ENCODE results near the gene PDE11A.

Gene PDE11A

GRCh38 chr2:177616731-177617130 lies 455.8 kb downstream of the PDE11A start:
- H3K4me3 ChIP-seq (ENCODE audit: low read length) = no peak overlapping the region
- no peaks in the 10 kb centered on the region for H3K27me3 ChIP-seq (ENCODE audit: control insufficient read depth, insufficient read depth, low read length)
- no peak overlapping the region for H3K9ac ChIP-seq (ENCODE audit: low read length)
- no peaks in the 10 kb centered on the region for H3K4me1 ChIP-seq (ENCODE audit: control insufficient read depth, insufficient read depth, low read length)
- H3K27ac ChIP-seq (ENCODE audit: low read depth, low read length) = no peak overlapping the region
- H3K36me3 ChIP-seq (ENCODE audit: control insufficient read depth, insufficient read depth, low read length) = no peaks in the 10 kb centered on the region

- Histone ChIP-seq H3K9ac (ENCODE audit: low read length) (no peak overlapping the region), H3K4me1 (ENCODE audit: control insufficient read depth, insufficient read depth, low read length) (no peaks in the 10 kb centered on the region), H3K27me3 (ENCODE audit: control insufficient read depth, insufficient read depth, low read length) (no peaks in the 10 kb centered on the region), H3K27ac (ENCODE audit: low read depth, low read length) (no peak overlapping the region), H3K4me3 (ENCODE audit: low read length) (no peak overlapping the region), H3K36me3 (ENCODE audit: control insufficient read depth, insufficient read depth, low read length) (no peaks in the 10 kb centered on the region)
These were observed 456.5 kb downstream of the PDE11A start for GRCh38 chr2:177616066-177616465.

- H3K27ac ChIP-seq (ENCODE audit: low read depth, low read length) = no peak overlapping the region
- no peaks in the 10 kb centered on the region for H3K4me1 ChIP-seq (ENCODE audit: control insufficient read depth, insufficient read depth, low read length)
- no peaks in the 10 kb centered on the region for H3K27me3 ChIP-seq (ENCODE audit: control insufficient read depth, insufficient read depth, low read length)
- no peak overlapping the region for H3K4me3 ChIP-seq (ENCODE audit: low read length)
- no peaks in the 10 kb centered on the region for H3K36me3 ChIP-seq (ENCODE audit: control insufficient read depth, insufficient read depth, low read length)
- H3K9ac ChIP-seq (ENCODE audit: low read length) = no peak overlapping the region
These were observed 459.9 kb downstream of the PDE11A start for GRCh38 chr2:177612659-177613058.

DNA sequence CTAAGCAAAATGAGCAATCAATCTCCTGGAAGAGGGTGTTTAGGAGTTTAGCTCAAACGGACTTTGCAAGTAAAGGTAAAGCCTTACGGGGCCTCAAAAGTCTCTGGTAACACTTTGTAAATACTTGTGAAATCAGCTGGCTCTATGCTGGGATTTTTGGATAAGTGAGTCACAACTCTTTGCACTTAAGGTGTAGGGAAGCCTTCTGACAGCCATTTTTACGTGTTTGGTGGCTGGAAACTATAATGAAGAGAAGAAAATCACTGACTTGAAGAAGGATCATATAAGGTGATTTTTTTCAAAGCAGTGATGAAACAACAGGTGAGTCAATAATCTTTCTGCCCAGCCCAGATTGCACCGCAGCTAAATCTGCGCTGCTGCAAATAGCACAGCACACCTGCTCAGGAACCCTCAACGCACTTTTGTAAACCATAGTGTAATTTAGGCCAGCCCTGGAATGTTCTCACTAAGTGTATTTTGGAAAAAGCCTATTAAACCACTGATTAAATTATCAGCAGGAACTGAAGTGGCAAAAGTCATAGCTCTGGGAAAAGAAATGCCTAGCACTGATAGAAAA lies 461.2 kb downstream of the PDE11A start:
- Histone ChIP-seq H3K36me3 (ENCODE audit: control insufficient read depth, insufficient read depth, low read length) (no peaks in the 10 kb centered on the region), H3K4me1 (ENCODE audit: control insufficient read depth, insufficient read depth, low read length) (no peaks in the 10 kb centered on the region), H3K27ac (ENCODE audit: low read depth, low read length) (no peak overlapping the region), H3K4me3 (ENCODE audit: low read length) (no peak overlapping the region), H3K27me3 (ENCODE audit: control insufficient read depth, insufficient read depth, low read length) (no peaks in the 10 kb centered on the region), H3K9ac (ENCODE audit: low read length) (no peak overlapping the region)

DNA sequence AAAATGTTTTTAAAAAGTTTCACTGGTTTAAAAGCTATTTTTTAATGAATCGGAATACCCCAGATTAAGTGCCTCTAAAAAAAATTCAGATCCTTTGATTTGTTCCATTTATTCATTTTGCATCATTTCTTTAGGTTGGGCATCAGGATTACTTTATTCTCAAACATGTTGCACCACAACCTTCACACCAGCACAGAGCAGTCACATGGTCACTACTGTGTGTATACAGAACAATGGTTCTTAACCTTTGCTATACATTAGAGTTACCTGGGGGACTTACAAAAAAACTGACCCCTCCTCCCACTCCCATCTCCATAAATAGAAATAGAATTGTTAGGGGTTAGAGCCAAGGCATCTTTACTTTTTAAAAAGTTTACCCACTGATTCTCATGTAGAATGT lies 461.8 kb downstream of the PDE11A start:
- no peaks in the 10 kb centered on the region for H3K4me1 ChIP-seq (ENCODE audit: control insufficient read depth, insufficient read depth, low read length)
- no peak overlapping the region for H3K9ac ChIP-seq (ENCODE audit: low read length)
- no peak overlapping the region for H3K27ac ChIP-seq (ENCODE audit: low read depth, low read length)
- no peak overlapping the region for H3K4me3 ChIP-seq (ENCODE audit: low read length)
- H3K27me3 ChIP-seq (ENCODE audit: control insufficient read depth, insufficient read depth, low read length) = no peaks in the 10 kb centered on the region
- no peaks in the 10 kb centered on the region for H3K36me3 ChIP-seq (ENCODE audit: control insufficient read depth, insufficient read depth, low read length)

GRCh38 chr2:177606636-177607035 lies 465.9 kb downstream of the PDE11A start:
- Histone ChIP-seq H3K36me3 (ENCODE audit: control insufficient read depth, insufficient read depth, low read length) (no peaks in the 10 kb centered on the region), H3K27ac (ENCODE audit: low read depth, low read length) (no peak overlapping the region), H3K9ac (ENCODE audit: low read length) (no peak overlapping the region), H3K27me3 (ENCODE audit: control insufficient read depth, insufficient read depth, low read length) (no peaks in the 10 kb centered on the region), H3K4me3 (ENCODE audit: low read length) (no peak overlapping the region), H3K4me1 (ENCODE audit: control insufficient read depth, insufficient read depth, low read length) (peaks cover 5% of the 10 kb centered on the region)

DNA sequence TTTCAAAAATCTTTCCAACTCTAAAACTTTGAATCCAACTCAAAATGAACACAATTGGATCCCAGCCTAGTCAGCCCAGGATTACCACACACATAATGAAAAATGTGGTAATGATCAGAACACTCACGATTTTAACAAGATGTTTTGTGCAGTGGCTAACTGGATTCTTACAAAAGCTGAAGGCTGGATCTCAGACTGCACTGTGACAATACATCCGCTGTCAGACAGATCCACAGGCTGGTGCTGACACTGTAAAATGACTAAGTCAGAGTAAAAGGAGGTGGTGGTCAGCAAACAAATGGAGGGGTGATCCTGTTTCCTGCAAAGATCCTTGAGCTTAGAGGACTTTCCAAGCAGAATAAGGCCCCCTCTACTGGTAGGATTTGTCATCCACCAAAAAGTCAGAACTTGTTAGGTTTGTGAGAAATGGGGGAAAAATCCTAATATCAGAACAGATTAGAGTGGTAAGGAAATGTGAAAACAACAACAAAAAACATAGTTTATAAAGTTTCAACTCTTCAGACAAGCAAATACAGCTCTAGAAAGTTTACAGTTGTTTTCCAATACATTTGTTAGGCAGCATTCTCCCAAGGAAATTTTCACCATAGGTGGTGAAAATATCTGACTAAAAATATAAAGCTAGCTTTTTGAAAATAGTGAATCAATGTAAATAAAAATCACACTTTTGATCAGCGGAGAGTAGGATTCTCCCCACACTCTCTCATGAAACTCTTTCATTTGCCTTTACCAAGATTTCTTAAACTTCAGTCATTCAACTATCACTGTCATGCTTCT lies 468.1 kb downstream of the PDE11A start:
- Histone ChIP-seq H3K9ac (ENCODE audit: low read length) (no peak overlapping the region), H3K27ac (ENCODE audit: low read depth, low read length) (no peak overlapping the region), H3K4me1 (ENCODE audit: control insufficient read depth, insufficient read depth, low read length) (peaks cover 5% of the 10 kb centered on the region)

GRCh38 chr2:177603768-177604167 lies 468.8 kb downstream of the PDE11A start:
- Histone ChIP-seq H3K27ac (ENCODE audit: low read depth, low read length) (no peak overlapping the region), H3K9ac (ENCODE audit: low read length) (no peak overlapping the region), H3K4me1 (ENCODE audit: control insufficient read depth, insufficient read depth, low read length) (peaks cover 10% of the 10 kb centered on the region), H3K36me3 (ENCODE audit: control insufficient read depth, insufficient read depth, low read length) (no peaks in the 10 kb centered on the region), H3K27me3 (ENCODE audit: control insufficient read depth, insufficient read depth, low read length) (no peaks in the 10 kb centered on the region), H3K4me3 (ENCODE audit: low read length) (no peak overlapping the region)

More for the DNA sequence above, 468.1 kb downstream of the PDE11A start:
- Histone ChIP-seq H3K36me3 (ENCODE audit: control insufficient read depth, insufficient read depth, low read length) (no peaks in the 10 kb centered on the region), H3K4me3 (ENCODE audit: low read length) (no peak overlapping the region), H3K27me3 (ENCODE audit: control insufficient read depth, insufficient read depth, low read length) (no peaks in the 10 kb centered on the region)

DNA sequence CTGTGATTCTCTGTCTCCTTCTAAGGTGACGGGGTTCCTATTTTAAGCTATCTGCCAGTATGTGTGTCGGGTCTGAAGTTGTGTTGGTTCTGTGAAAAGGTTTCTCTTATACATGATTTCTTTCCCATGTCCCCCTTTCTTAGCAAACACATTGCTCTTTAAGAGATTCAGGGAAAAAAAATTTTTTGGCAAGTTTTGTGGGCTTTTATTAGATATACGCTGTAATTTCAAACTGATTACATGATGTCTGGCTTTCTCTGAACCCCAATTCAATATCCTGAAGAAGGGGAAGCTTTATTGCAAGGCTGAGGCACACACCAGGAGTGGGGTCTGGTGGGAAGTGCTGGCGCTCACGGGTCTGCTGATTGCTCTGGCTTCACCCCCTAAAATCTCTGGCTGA lies 469.4 kb downstream of the PDE11A start:
- H3K27ac ChIP-seq (ENCODE audit: low read depth, low read length) = no peak overlapping the region
- H3K9ac ChIP-seq (ENCODE audit: low read length) = no peak overlapping the region
- no peaks in the 10 kb centered on the region for H3K36me3 ChIP-seq (ENCODE audit: control insufficient read depth, insufficient read depth, low read length)
- peaks cover 13% of the 10 kb centered on the region for H3K4me1 ChIP-seq (ENCODE audit: control insufficient read depth, insufficient read depth, low read length)
- no peak overlapping the region for H3K4me3 ChIP-seq (ENCODE audit: low read length)
- H3K27me3 ChIP-seq (ENCODE audit: control insufficient read depth, insufficient read depth, low read length) = no peaks in the 10 kb centered on the region

GRCh38 chr2:177602611-177603164 lies 469.9 kb downstream of the PDE11A start:
- H3K27me3 ChIP-seq (ENCODE audit: control insufficient read depth, insufficient read depth, low read length) = no peaks in the 10 kb centered on the region
- H3K36me3 ChIP-seq (ENCODE audit: control insufficient read depth, insufficient read depth, low read length) = no peaks in the 10 kb centered on the region
- no peak overlapping the region for H3K4me3 ChIP-seq (ENCODE audit: low read length)
- no peak overlapping the region for H3K27ac ChIP-seq (ENCODE audit: low read depth, low read length)
- H3K9ac ChIP-seq (ENCODE audit: low read length) = no peak overlapping the region
- H3K4me1 ChIP-seq (ENCODE audit: control insufficient read depth, insufficient read depth, low read length) = peaks cover 14% of the 10 kb centered on the region

- no peak overlapping the region for H3K4me3 ChIP-seq (ENCODE audit: low read length)
- no peaks in the 10 kb centered on the region for H3K36me3 ChIP-seq (ENCODE audit: control insufficient read depth, insufficient read depth, low read length)
- no peak overlapping the region for H3K9ac ChIP-seq (ENCODE audit: low read length)
- no peaks in the 10 kb centered on the region for H3K27me3 ChIP-seq (ENCODE audit: control insufficient read depth, insufficient read depth, low read length)
- H3K4me1 ChIP-seq (ENCODE audit: control insufficient read depth, insufficient read depth, low read length) = peaks cover 17% of the 10 kb centered on the region
- no peak overlapping the region for H3K27ac ChIP-seq (ENCODE audit: low read depth, low read length)
These were observed 471.7 kb downstream of the PDE11A start for GRCh38 chr2:177600917-177601316.

GRCh38 chr2:177599956-177600355 lies 472.6 kb downstream of the PDE11A start:
- Histone ChIP-seq H3K4me3 (ENCODE audit: low read length) (no peak overlapping the region), H3K36me3 (ENCODE audit: control insufficient read depth, insufficient read depth, low read length) (no peaks in the 10 kb centered on the region), H3K9ac (ENCODE audit: low read length) (no peak overlapping the region), H3K4me1 (ENCODE audit: control insufficient read depth, insufficient read depth, low read length) (peaks cover 18% of the 10 kb centered on the region), H3K27ac (ENCODE audit: low read depth, low read length) (no peak overlapping the region), H3K27me3 (ENCODE audit: control insufficient read depth, insufficient read depth, low read length) (no peaks in the 10 kb centered on the region)

All from rectal smooth muscle tissue (tissue), 1 donor.